ENCODE results near the gene DHX58.
A peak's percentile ranks its signal among the peaks of the same experiment; 100 is the strongest.

DHX58 gene

GRCh38 chr17:42109086-42109485 lies 3.4 kb downstream of the DHX58 start:
- no peak for DNase-seq

DNA sequence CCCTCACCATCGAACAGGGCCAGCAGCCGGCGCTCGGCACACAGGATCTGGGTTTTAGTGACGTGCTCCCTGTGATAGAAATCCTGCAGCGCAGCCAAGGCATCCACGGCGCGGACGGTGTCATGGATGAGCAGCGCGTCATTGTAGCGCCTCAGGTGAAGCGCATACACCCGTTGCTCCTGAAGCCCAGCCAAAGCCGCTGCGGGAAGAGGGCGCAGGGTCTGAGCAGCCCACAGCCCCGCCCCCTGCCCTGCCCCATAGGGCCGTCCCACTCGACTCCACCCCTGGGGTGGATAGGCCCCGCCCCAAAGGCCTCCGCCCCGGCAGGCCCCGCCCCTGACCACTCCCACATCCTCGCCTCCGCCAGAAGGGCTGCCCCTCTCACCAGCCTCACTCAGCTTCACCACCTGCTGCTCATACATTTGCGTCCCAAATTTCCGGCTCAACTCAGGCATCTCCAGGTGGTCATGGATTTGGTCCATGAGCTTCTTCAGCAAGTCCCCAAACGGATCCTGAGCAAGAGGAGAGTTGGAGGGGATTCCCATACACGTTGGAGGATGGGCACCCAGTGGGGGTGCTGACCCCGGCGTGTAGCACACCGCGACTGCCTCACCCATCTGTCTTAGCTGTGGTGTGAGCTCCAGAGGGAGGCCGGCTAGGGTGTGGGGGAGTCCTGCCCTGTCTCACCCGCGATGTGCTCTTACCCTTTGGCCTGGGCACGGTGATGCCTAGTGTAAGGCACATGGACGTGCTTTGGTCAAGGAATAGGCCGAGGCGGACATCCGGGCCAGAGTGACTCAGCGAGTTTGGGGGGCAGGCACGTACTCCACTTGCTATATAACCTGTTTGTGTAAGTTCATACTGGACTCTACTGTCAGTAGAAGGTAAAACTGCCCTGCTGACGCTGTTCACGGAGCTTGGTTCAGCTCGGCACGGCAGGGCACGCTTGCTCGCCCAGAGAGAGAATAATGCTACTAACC lies 4.6 kb downstream of the DHX58 start:
- no peak for DNase-seq

DNA sequence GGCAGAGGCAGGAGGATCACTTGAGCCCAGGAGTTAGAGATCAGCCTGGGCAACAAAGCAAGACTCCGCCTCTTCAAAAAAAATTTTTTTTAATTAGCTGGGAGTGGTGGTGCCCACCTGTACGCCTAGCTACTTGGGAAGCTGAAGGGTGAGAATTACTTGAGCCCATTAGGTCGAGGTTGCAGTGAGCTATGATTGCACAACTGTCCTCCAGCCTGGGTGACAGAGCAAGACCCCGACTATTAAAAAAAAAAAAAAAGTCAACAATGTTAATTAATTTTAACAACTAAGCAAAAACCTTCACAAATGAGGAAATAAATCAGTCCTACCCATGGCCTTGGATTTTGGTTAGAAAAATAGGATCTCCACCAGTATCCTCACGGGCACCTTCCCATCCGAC lies 5.4 kb downstream of the DHX58 start:
- DNase-seq: no peak

DNA sequence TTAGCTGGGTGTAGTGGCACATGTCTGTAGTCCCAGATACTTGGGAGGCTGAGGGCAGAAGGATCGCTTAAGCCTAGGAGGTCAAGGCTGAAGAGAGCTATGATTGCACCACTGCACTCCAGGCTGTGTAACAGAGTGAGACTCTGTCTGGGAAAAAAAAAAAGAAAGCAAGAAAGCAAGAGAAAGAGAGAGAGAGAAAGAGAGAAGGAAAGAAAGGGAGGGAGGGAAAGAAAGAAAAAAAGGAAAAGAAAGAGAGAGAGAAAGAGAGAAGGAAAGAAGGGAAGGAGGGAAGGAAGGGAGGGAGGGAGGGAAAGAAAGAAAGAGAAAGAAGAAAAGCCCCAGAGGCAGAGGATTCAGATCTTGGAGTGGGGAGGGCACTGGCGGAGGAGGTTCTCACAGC lies 6.5 kb downstream of the DHX58 start:
- no peak for DNase-seq

GRCh38 chr17:42104264-42104663 lies 8.2 kb downstream of the DHX58 start:
- no peak for DNase-seq

GRCh38 chr17:42103221-42103954 lies 9.1 kb downstream of the DHX58 start:
- no peak for DNase-seq

DNA sequence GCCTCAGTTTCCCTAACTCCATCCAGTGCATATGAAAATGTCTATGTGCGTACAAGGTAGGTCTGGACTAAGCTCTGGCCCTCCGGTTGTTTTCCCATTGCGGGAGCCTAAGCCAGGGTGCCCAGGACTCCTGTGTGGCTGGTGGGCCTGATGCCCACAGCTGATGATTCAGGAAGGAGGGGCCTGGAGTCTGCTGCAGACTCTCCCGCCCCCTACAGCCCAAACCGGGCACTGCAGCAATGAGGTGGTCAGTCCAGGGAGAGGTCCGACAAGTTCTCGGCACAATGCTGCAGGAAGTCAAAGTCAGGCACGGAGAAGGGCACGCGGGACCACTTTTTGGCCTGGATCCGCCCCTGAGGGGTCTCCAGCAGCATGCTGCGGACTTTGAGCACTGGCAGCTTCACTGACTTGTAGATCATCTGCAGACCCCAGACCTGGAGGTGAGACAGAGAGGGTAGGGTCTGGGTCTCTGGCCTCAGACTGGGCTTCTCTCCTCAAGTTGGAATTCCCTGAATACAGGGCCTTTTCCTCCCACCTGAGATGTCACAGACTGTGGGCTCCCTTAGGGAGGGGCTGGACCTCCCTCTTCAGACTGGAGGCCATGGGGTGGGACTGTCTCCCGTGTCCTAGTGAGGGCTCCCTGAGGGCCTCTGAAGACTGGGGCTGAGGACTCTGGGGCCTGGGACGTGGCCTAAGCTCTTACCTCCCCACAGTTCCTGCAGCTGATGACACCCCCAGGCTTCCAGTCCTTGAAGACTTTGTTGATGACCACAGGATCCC lies 10.8 kb downstream of the DHX58 start:
- peak in 1 of 2 donors; percentile 62 for DNase-seq

DNA sequence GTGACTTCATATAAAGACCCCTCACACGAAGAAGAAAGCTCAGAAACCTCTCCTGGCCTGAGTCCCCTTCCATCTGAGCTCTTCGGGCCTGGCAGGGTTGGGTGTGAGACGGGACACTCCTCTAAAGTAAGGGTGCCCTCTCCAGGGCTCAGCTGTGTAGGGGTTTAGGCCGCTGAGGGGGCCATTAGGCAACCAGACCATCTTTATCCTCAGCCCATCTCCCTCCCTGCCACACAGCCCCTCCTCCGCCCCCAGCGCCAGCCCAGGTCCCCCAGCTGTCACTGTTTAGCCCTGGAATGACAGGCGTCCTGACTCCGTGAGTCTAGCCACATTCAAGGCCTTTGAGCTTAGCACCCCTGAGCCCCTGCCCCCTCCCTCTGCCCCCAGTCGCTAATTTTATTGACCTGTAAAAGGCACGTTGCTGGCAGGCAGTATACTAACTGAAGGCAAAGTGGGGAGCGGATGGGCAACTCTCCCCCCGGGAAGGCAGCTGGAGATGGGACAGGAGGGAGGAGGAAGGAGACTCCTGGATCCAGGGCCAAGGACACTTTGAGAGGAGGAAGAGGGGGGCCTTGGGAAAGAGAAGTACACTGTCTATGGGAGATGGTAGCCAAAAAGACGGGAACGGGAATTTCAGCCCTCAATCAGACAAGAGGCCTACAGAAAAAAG lies 13.6 kb downstream of the DHX58 start:
- no peak for DNase-seq

- no peak for DNase-seq
Observed at GRCh38 chr17:42097691-42098631, 14.6 kb downstream of the DHX58 start, which contains the start of gene ZNF385C. TSS of gene ZNF385C (minus strand) at chr17:42098473. CDS start at chr17:42063056, 35,417 bp downstream.

DNA sequence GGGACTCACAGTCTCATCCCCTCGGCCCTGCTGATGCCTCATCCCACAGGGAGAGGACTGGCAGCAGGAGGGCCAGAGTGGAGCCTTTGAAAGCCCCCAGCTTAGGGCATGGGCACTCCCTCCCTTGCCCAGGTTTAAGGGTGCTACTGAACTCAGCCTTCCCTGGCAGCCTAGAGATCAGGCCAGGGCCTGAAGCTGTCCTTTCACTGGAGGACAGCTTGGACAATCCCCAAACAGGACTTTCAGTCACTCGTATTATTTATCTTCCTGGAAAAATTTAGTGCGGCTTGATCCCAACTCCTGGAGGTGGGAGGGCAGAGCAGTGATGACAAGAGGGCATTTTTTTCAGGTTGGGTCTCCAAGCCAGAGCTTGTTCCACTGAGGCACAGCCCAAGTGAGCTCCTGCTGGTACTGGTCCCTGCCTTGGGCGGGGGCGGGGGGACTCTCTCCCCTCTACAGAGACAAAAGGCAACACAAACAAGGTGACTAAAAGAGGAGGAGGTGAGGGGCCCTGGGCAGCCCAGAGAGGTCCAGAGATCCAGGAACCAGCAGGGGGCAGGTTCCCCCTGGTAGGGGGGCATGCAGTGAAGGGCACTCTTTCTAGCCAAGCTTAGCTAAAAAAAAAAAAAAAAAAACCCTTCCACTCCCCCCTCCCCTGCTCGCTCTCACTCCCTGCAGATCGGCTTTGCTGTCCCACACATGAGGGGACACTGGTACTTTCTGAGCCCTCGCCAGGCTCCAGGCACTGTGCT lies 16.0 kb downstream of the DHX58 start:
- DNase-seq: no peak

DNA sequence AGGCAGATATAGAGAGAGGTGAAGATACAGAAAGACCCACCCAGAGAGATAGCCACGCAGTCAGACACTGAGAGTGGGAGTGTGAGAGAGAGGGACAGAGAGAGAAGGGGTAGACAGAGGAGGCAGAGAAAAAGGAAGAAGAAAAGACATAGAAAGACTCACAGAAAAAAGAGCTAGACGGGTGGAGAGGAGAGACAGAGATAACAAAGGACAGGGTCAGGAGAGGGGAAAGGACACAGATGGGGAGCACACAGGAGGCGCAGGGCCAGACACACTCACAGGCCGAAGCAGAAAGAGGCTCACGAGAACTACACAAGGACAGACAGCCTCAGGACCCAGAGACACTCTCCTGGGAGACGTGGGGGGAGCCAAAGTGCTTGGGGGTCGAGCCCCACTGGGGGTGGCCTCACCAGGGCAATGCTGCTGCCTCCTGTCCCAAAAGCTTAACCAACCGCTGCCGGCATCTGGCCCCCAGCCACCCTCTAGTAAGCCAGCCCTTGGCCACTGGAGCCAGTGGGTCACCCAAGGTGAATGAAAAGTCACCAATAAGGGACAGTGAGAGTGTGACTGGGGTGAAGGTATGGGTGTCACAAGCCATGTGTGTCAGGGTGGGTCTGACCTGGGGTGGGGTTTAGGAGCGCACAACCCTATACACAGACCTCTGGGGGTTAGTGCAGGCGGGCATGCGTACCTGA lies 18.0 kb downstream of the DHX58 start:
- DNase-seq: no peak

- no peak for DNase-seq
Observed at GRCh38 chr17:42092939-42093338, 19.6 kb downstream of the DHX58 start.

GRCh38 chr17:42090964-42091790 lies 21.3 kb downstream of the DHX58 start:
- DNase-seq: no peak

DNA sequence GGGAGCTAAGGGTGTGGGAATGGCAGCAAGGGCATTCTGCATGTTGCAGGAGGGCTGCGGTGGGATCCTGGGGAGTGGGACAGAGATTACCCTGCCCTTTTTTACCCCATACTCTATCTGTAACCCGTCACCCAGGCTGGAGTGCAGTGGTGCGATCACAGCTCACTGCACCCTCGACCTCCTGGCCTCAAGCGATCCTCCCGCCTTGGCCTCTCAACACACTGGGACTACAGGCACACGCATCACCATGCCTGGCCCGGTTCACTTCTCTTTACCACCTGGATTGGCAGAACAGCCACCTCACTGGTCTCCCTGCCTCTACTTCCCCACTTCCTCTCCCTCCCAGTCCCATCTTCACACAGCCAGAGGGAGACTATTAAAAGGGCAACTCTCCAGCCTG lies 23.8 kb downstream of the DHX58 start:
- DNase-seq: no peak

DNA sequence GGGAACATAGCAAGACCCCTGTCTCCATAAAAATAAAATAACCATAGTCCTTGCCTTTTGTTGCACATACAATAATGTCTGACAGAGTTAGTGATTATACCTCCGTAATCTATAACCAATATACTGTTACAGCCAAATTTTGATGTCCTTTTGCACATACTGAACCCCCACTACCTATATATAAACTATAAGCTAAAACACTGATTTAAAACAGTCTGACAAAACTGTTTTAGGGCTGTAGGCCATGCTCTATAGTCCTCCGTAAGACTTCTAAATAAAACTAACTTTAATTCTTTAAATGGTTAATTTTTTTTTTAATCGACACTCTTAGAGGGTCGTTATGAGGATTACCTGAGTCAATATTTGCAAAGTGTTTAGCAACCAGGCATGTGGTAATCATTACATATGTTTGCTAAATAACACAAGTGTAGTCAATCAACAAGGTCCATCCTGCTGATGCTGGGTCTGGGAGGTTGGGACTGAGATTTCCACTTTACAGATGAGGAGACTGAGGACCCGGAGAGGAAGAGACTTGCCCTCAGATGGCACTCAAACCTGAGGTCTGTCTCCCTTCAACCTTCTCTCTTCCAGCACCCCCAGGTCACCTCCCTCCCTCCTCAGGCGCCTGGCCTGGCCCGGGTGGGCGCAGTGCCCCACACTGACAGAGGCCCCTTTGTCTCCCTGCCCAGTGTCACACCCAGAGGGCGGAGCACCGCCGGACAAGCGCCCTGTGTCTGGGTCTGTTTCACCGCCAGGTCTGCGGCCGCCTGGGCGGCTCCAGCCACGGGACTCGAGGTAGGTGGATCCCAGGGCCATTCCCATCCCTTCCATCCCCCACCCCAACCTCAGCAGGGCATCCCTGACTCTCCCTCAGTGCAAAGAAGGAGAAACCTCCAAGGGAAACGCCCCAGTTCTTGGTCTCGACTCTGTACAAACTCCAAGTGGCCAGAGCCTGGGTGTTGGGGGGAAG lies 24.5 kb downstream of the DHX58 start:
- peak in 1 of 2 donors; percentile 15 for DNase-seq

GRCh38 chr17:42087042-42087701 lies 25.3 kb downstream of the DHX58 start:
- no peak for DNase-seq

DNA sequence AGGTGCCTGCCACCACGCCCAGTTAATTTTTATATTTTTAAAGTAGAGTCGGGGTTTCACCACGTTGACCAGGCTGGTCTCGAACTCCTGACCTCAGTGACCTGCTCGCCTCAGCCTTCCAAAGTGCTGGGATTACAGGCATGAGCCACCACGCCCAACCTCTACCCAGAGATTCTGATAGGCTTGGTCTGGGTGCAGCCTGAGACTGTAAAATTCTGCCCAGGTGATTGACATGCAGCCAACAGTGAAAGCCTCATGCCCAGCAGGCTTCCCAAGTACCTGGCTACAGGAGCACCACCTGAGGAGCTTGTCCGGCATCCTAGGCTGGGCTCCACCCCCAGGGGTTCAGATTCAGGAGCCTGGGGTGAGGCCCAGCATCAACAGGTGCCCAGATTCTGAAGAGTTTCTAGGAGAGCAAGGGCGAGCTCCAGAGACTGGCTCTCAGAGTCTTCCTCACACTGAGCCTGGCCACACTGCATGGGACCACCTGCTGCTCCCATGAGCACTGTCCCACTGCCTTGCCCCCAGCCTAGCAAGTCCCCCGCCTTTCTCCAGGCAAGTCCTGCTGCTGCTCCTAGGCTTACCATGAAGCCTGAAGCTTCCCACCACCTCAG lies 30.9 kb downstream of the DHX58 start:
- no peak for DNase-seq

All from hippocampal formation (tissue), 2 donors.